HEK293 (cell line): Measurements from ENCODE around the gene TUNAR.
A peak's percentile ranks its signal among the peaks of the same experiment; 100 is the strongest.

Experiments used
- CTCF ChIA-PET: fragments of 350-600 bp; formaldehyde crosslinking; extraction: SDS; loops from one replicate; lab custom pipeline; 2021; ENCODE audit warnings: antibody characterized with exemption; lab: Yijun Ruan, JAX
- POLR2A ChIA-PET: fragments of 300-600 bp; formaldehyde crosslinking; extraction: SDS; loops from one replicate; lab custom pipeline; 2020; ENCODE audit warnings: antibody characterized with exemption, inconsistent platforms; lab: Yijun Ruan, JAX
- H3K27ac ChIP-seq: fragments of 200-500 bp; sonication (Bioruptor generic); 2 replicates; pipeline ENCODE4 v1.5.1; 2014; ENCODE audit warnings: low read depth, low read length, control low read depth, inconsistent platforms; ENCODE audit errors: extremely low read depth
- H3K36me3 ChIP-seq, 2 experiments: fragments of 200-500 bp in 1 of 2; sonication (Bioruptor generic) in 1 of 2; 1 replicate in 1 of 2; 2 replicates in 1 of 2; pipeline ENCODE4 v1.5.1; 2014 to 2017; ENCODE audit warnings: inconsistent platforms in 2 of 2, low read length in 2 of 2; ENCODE audit not compliant: control insufficient read depth in 2 of 2, insufficient read depth in 1 of 2
- H3K4me1 ChIP-seq: fragments of 200-500 bp; sonication (Bioruptor generic); 2 replicates; pipeline ENCODE4 v1.5.1; 2014; ENCODE audit warnings: mild to moderate bottlenecking, low read length, inconsistent platforms; ENCODE audit not compliant: control insufficient read depth, insufficient read depth
- H3K4me3 ChIP-seq: 2 replicates; pipeline ENCODE4 v1.5.1; 2011; ENCODE audit warnings: low read depth, mild to moderate bottlenecking, control low read depth, low read length, moderate library complexity
- H3K9me3 ChIP-seq: fragments of 200-500 bp; sonication (Bioruptor generic); 2 replicates; pipeline ENCODE4 v1.5.1; 2014; ENCODE audit warnings: low read depth, low read length, inconsistent platforms; ENCODE audit not compliant: control insufficient read depth, insufficient read depth
- CTCF ChIP-seq: fragments of 450-650 bp; formaldehyde crosslinking; IDR thresholded peaks from 2 replicates; pipeline ENCODE4 v1.5.1; 2016; ENCODE audit warnings: missing biosample characterization, missing genetic modification characterization
- ELK4 ChIP-seq: IDR thresholded peaks from 2 replicates; pipeline ENCODE4 v1.6.1; 2011; ENCODE audit warnings: mild to moderate bottlenecking, low read depth, low read length, borderline replicate concordance
- GLIS1 ChIP-seq: fragments of 450-650 bp; formaldehyde crosslinking; IDR thresholded peaks from 2 replicates; pipeline ENCODE4 v1.5.1; 2016; ENCODE audit warnings: missing biosample characterization, missing genetic modification characterization
- KLF7 ChIP-seq: fragments of 450-650 bp; formaldehyde crosslinking; IDR thresholded peaks from 2 replicates; pipeline ENCODE4 v1.5.1; 2016; ENCODE audit warnings: missing biosample characterization, missing genetic modification characterization, borderline replicate concordance
- OVOL3 ChIP-seq: fragments of 450-650 bp; formaldehyde crosslinking; IDR thresholded peaks from 2 replicates; pipeline ENCODE4 v1.5.1; 2016; ENCODE audit warnings: missing biosample characterization, missing genetic modification characterization
- PRDM4 ChIP-seq: fragments of 450-650 bp; formaldehyde crosslinking; IDR thresholded peaks from 2 replicates; pipeline ENCODE4 v1.5.1; 2017; ENCODE audit warnings: missing biosample characterization, missing genetic modification characterization
- SCRT1 ChIP-seq: fragments of 450-650 bp; formaldehyde crosslinking; IDR thresholded peaks from 2 replicates; pipeline ENCODE4 v1.5.1; 2016; ENCODE audit warnings: missing biosample characterization, missing genetic modification characterization, borderline replicate concordance
- SP2 ChIP-seq: fragments of 450-650 bp; formaldehyde crosslinking; IDR thresholded peaks from 2 replicates; pipeline ENCODE4 v1.5.1; 2016; ENCODE audit warnings: missing biosample characterization, missing genetic modification characterization
- ZBTB17 ChIP-seq: fragments of 450-650 bp; formaldehyde crosslinking; IDR thresholded peaks from 2 replicates; pipeline ENCODE4 v1.5.1; 2016; ENCODE audit warnings: missing biosample characterization, missing genetic modification characterization
- ZBTB20 ChIP-seq: fragments of 450-650 bp; formaldehyde crosslinking; IDR thresholded peaks from 2 replicates; pipeline ENCODE4 v1.5.1; 2016; ENCODE audit warnings: missing biosample characterization, missing genetic modification characterization
- ZBTB26 ChIP-seq: fragments of 450-650 bp; formaldehyde crosslinking; optimal IDR thresholded peaks from 2 replicates; pipeline ENCODE3; 2016; ENCODE audit warnings: missing biosample characterization, mild to moderate bottlenecking, missing genetic modification characterization
- ZBTB8A ChIP-seq: fragments of 450-650 bp; formaldehyde crosslinking; IDR thresholded peaks from 2 replicates; pipeline ENCODE4 v1.5.1; 2016; ENCODE audit warnings: missing biosample characterization, missing genetic modification characterization
- ZIC2 ChIP-seq: fragments of 450-650 bp; formaldehyde crosslinking; IDR thresholded peaks from 2 replicates; pipeline ENCODE4 v1.5.1; 2016; ENCODE audit warnings: missing biosample characterization, missing genetic modification characterization
- ZNF121 ChIP-seq: fragments of 450-650 bp; formaldehyde crosslinking; IDR thresholded peaks from 2 replicates; pipeline ENCODE4 v1.5.1; 2016; ENCODE audit warnings: missing biosample characterization, missing genetic modification characterization
- ZNF140 ChIP-seq: fragments of 450-650 bp; formaldehyde crosslinking; IDR thresholded peaks from 2 replicates; pipeline ENCODE4 v1.5.1; 2016; ENCODE audit warnings: missing biosample characterization, missing genetic modification characterization
- ZNF155 ChIP-seq: fragments of 450-650 bp; formaldehyde crosslinking; IDR thresholded peaks from 2 replicates; pipeline ENCODE4 v1.5.1; 2016; ENCODE audit warnings: missing biosample characterization, missing genetic modification characterization
- ZNF2 ChIP-seq: fragments of 450-650 bp; formaldehyde crosslinking; IDR thresholded peaks from 2 replicates; pipeline ENCODE4 v1.5.1; 2016; ENCODE audit warnings: missing biosample characterization, missing genetic modification characterization
- ZNF335 ChIP-seq: fragments of 450-650 bp; formaldehyde crosslinking; conservative IDR thresholded peaks from 2 replicates; pipeline ENCODE4 v1.5.1; 2016; ENCODE audit warnings: missing biosample characterization, missing genetic modification characterization
- ZNF426 ChIP-seq: fragments of 450-650 bp; formaldehyde crosslinking; IDR thresholded peaks from 2 replicates; pipeline ENCODE4 v1.5.1; 2017; ENCODE audit warnings: missing biosample characterization, missing genetic modification characterization, mild to moderate bottlenecking, inconsistent platforms, moderate library complexity
- ZNF585B ChIP-seq: fragments of 450-650 bp; formaldehyde crosslinking; IDR thresholded peaks from 2 replicates; pipeline ENCODE4 v1.5.1; 2016; ENCODE audit warnings: missing biosample characterization, missing genetic modification characterization
- ZNF645 ChIP-seq: fragments of 450-650 bp; formaldehyde crosslinking; IDR thresholded peaks from 2 replicates; pipeline ENCODE4; 2016; ENCODE audit warnings: missing biosample characterization, missing genetic modification characterization
- ZNF76 ChIP-seq: fragments of 450-650 bp; formaldehyde crosslinking; IDR thresholded peaks from 2 replicates; pipeline ENCODE4; 2016; ENCODE audit warnings: low read depth, missing biosample characterization, missing genetic modification characterization, borderline replicate concordance

The TUNAR gene

GRCh38 chr14:95876761-95877538 lies at the start of gene TUNAR:
TUNAR (plus strand) TSS chr14:95876832.
- CTCF ChIA-PET: interaction anchor here (0.6 to 1.2 kb wide), 3 partner anchors 10 to 855 kb away, joined by 3 to 5 read pairs (median 3); no protein-coding TSS in a partner anchor
- Histone ChIP-seq H3K4me1 (no peaks in the 10 kb centered on the region), H3K4me3 (peak within 1 kb of the TSS; percentile 37), H3K9me3 (no peaks in the 10 kb centered on the region), H3K36me3 (no peaks in the 10 kb centered on the region), H3K27ac (peak within 1 kb of the TSS; percentile 37; the same call in 1 of the 2 replicates)
- POLR2A ChIA-PET: no interaction called here
- TF ChIP-seq KLF7 (tag by site-specific recombination): no peak
- no peak for TF ChIP-seq ZNF426 (tag by site-specific recombination)
- TF ChIP-seq ZNF2 (tag by site-specific recombination): 0 out of 2 replicates have a peak, but pooled peaks have one; percentile 52
- peak; percentile 41; the same call in 1 of the 2 replicates for TF ChIP-seq ZBTB20 (tag by site-specific recombination)
- no peak for TF ChIP-seq ELK4
- TF ChIP-seq SP2 (tag by site-specific recombination): no peak
- TF ChIP-seq ZBTB8A (tag by site-specific recombination): 0 out of 2 replicates have a peak, but pooled peaks have one; percentile 15
- no peak for TF ChIP-seq ZNF645 (tag by site-specific recombination)
- TF ChIP-seq GLIS1 (tag by site-specific recombination): 0 out of 2 replicates have a peak, but pooled peaks have one; percentile 10
- TF ChIP-seq CTCF (tag by site-specific recombination): peak; percentile 46; the same call in 1 of the 2 replicates
- 0 out of 2 replicates have a peak, but pooled peaks have one; percentile 5 for TF ChIP-seq ZNF76 (tag by site-specific recombination)
- no peak for TF ChIP-seq ZNF155 (tag by site-specific recombination)
- TF ChIP-seq ZIC2 (tag by site-specific recombination): 0 out of 2 replicates have a peak, but pooled peaks have one; percentile 6
- peak; percentile 85 for TF ChIP-seq ZBTB17
- TF ChIP-seq ZNF335 (tag by site-specific recombination): peak; percentile 55
- TF ChIP-seq ZNF121 (tag by site-specific recombination): no peak
- TF ChIP-seq ZBTB26 (tag by site-specific recombination): peak; percentile 77
- TF ChIP-seq SCRT1 (tag by site-specific recombination): no peak
- TF ChIP-seq ZNF140 (tag by site-specific recombination): no peak
- no peak for TF ChIP-seq OVOL3 (tag by site-specific recombination)
- TF ChIP-seq ZNF585B (tag by site-specific recombination): no peak
- no peak for TF ChIP-seq PRDM4 (tag by site-specific recombination)
